HG02588 (cell line): ENCODE results near the gene LTBP1.
"Not testable (repeated sequence)": the region's sequence is repeated elsewhere in the genome, so short reads cannot be mapped to it uniquely, and the experiment has no call there.

ENCODE experiments used
- ATAC-seq: cut with Tn5 transposase; IDR thresholded peaks from one replicate; pipeline ENCODE4 v1.9.1; 2021; ENCODE audit warnings: mild to moderate bottlenecking, moderate library complexity; ENCODE audit not compliant: unreplicated experiment

Gene LTBP1

GRCh38 chr2:33034784-33035183 is 88.0 kb downstream of the LTBP1 start:
- no peak for ATAC-seq

- ATAC-seq: no peak
Observed at GRCh38 chr2:33038230-33038629, 91.5 kb downstream of the LTBP1 start.

GRCh38 chr2:33038799-33039198 is 92.0 kb downstream of the LTBP1 start:
- no peak for ATAC-seq

- ATAC-seq: no peak
Observed at GRCh38 chr2:33040541-33040940, 93.8 kb downstream of the LTBP1 start.

GRCh38 chr2:33042265-33042664 is 95.5 kb downstream of the LTBP1 start:
- ATAC-seq: no peak

GRCh38 chr2:33042819-33043218 is 96.1 kb downstream of the LTBP1 start:
- ATAC-seq: no peak

- ATAC-seq: no peak
Observed at GRCh38 chr2:33047939-33048338, 101.2 kb downstream of the LTBP1 start.

- ATAC-seq: no peak
Observed at GRCh38 chr2:33051586-33052360, 105.0 kb downstream of the LTBP1 start.

- ATAC-seq: no peak
Observed at GRCh38 chr2:33052361-33052735, 105.6 kb downstream of the LTBP1 start.

- ATAC-seq: not testable (repeated sequence)
Observed at GRCh38 chr2:33052795-33053194, 106.0 kb downstream of the LTBP1 start.

- no peak for ATAC-seq
Observed at GRCh38 chr2:33056170-33056569, 109.4 kb downstream of the LTBP1 start.

- not testable (repeated sequence) for ATAC-seq
Observed at GRCh38 chr2:33057307-33058028, 110.7 kb downstream of the LTBP1 start.

- ATAC-seq: no peak
Observed at GRCh38 chr2:33058716-33059470, 112.1 kb downstream of the LTBP1 start.

GRCh38 chr2:33059471-33060156 is 112.9 kb downstream of the LTBP1 start:
- no peak for ATAC-seq

GRCh38 chr2:33060405-33060804 is 113.7 kb downstream of the LTBP1 start:
- ATAC-seq: no peak

- ATAC-seq: no peak
Observed at GRCh38 chr2:33062665-33063250, 116.0 kb downstream of the LTBP1 start.

- no peak for ATAC-seq
Observed at GRCh38 chr2:33064349-33064801, 117.6 kb downstream of the LTBP1 start.

- no peak for ATAC-seq
Observed at GRCh38 chr2:33067598-33067997, 120.8 kb downstream of the LTBP1 start.

- no peak for ATAC-seq
Observed at GRCh38 chr2:33068261-33068660, 121.5 kb downstream of the LTBP1 start.

- ATAC-seq: peak; percentile 47
Observed at GRCh38 chr2:33069894-33070651, 123.3 kb downstream of the LTBP1 start.
